GM10266 (cell line): Measurements from ENCODE around the gene PKN1.

Experiments
- DNase-seq: peaks from one replicate; pipeline ENCODE4 v3.0.0; 2012; ENCODE audit errors: extremely low spot score
- CTCF ChIP-seq: IDR thresholded peaks from 2 replicates; pipeline ENCODE4 v1.5.1; 2012; ENCODE audit warnings: mild to moderate bottlenecking, low read depth; ENCODE audit not compliant: control insufficient read depth, insufficient read depth; ENCODE audit errors: missing control alignments

The PKN1 gene

GRCh38 chr19:14510311-14511228 is 77.5 kb downstream of the PKN1 start:
- no peak for DNase-seq
- TF ChIP-seq CTCF, result no peak

DNA sequence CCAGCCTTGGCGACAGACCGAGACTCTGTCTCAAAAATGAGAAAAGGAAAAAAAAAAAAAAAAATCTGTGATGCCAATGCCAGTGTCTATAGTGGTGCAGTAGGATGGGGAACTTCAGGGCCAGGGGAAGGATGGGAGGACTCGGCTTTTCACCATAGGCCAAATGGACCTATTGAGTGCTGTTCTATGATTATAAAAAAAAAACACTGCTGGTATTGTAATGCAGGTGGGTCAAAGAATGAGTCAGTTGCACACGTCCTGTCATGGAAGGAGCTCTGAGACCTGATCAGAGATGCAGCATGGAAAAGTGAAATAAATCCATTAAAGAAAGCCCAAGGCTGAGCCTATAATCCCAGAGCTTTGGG is 78.1 kb downstream of the PKN1 start:
- DNase-seq, result no peak
- TF ChIP-seq CTCF, result no peak

GRCh38 chr19:14512406-14512961 is 79.4 kb downstream of the PKN1 start:
- TF ChIP-seq CTCF, result no peak
- DNase-seq, result no peak

GRCh38 chr19:14514215-14514863 is 81.2 kb downstream of the PKN1 start:
- DNase-seq, result no peak
- no peak for TF ChIP-seq CTCF

GRCh38 chr19:14515501-14516047 is 82.5 kb downstream of the PKN1 start:
- no peak for DNase-seq
- no peak for TF ChIP-seq CTCF

GRCh38 chr19:14516048-14516534 is 83.0 kb downstream of the PKN1 start:
- no peak for DNase-seq
- TF ChIP-seq CTCF, result no peak
